Measurements from ENCODE around the gene MON2. TPM values are rescaled to one million over a fixed set of nuclear protein-coding genes. Genes with fewer than 3 reads are reported as not detected.

Gene MON2
- total and polyA plus RNA-seq, 2 of the 8 experiments (the other 6 are each of a cell fraction or from before 2014, with no cell fraction given): 3.8 to 21.8 TPM

- H3K23ac ChIP-seq (ENCODE audit: insufficient read length): no peak overlapping the region
- H3K4ac ChIP-seq (replicated peaks; ENCODE audit: insufficient read length, low read depth, low read length): no peak overlapping the region
- no peak overlapping the region for H3K14ac ChIP-seq (ENCODE audit: insufficient read length)
- H3K9me3 ChIP-seq (ENCODE audit: insufficient read depth in 2 of 2, low read depth in 1 of 2, low read length in 1 of 2): no peaks in the 10 kb centered on the region
- H2AK5ac ChIP-seq (ENCODE audit: low read depth, low read length): no peak overlapping the region
- H3K4me3 ChIP-seq (ENCODE audit: extremely low read depth in 1 of 4, insufficient read depth in 2 of 4, low read depth in 3 of 4, low read length in 4 of 4): no peak overlapping the region
- no peak overlapping the region for H3K56ac ChIP-seq (replicated peaks; ENCODE audit: insufficient read length, low read depth, low read length)
- no peak overlapping the region for H2BK120ac ChIP-seq (replicated peaks; ENCODE audit: low read depth, low read length)
- no peaks in the 10 kb centered on the region for H3K4me1 ChIP-seq (replicated peaks in 1 of 4; ENCODE audit: control insufficient read depth in 3 of 4, insufficient read depth in 4 of 4, low read length in 3 of 4)
- no peaks in the 10 kb centered on the region for H4K20me1 ChIP-seq (replicated peaks in 1 of 2; ENCODE audit: control insufficient read depth in 1 of 2, insufficient read depth in 2 of 2, low read length in 2 of 2)
- CTCF ChIA-PET (ENCODE audit: partially characterized antibody): no interaction called here
- H2AFZ ChIP-seq (ENCODE audit: low read length): no peak overlapping the region
- no peak overlapping the region for H2BK15ac ChIP-seq (ENCODE audit: low read length)
- no peaks in the 10 kb centered on the region for H3K23me2 ChIP-seq (ENCODE audit: low read depth, low read length)
- no peak overlapping the region for H2BK20ac ChIP-seq (ENCODE audit: low read length)
- POLR2A ChIA-PET (ENCODE audit: partially characterized antibody): no interaction called here
- peaks cover 2% of the 10 kb centered on the region; the same call in 1 of the 2 replicates for H3K79me1 ChIP-seq (ENCODE audit: low read depth, low read length)
- no peak overlapping the region for H3K27ac ChIP-seq (ENCODE audit: low read depth, low read length)
- no peak overlapping the region for H3K9ac ChIP-seq (replicated peaks in 1 of 4; ENCODE audit: extremely low read depth in 1 of 4, low read depth in 3 of 4, low read length in 3 of 4)
- FAIRE-seq (no peak), DNase-seq (ENCODE audit: low read depth in 1 of 2, low spot score in 2 of 2) (no peak)
- H4K5ac ChIP-seq (ENCODE audit: insufficient read length, low read depth, low read length): no peak overlapping the region
- no peak overlapping the region for H2BK12ac ChIP-seq (ENCODE audit: low read depth, low read length)
- H4K8ac ChIP-seq (ENCODE audit: extremely low read depth, insufficient read depth, low read length): no peak overlapping the region
- 91% methylated on average over 2 of the region's 2 CpGs; no CpG with 5 or more reads in 1 of the 2 experiments for WGBS, 2 experiments (ENCODE audit: extremely low coverage in 1 of 2, insufficient coverage in 1 of 2, insufficient read length in 1 of 2, insufficient replicate concordance in 2 of 2, low coverage in 1 of 2, low lambda C conversion rate in 2 of 2, missing lambda C conversion rate in 1 of 2)
- no peak overlapping the region for H4K91ac ChIP-seq (replicated peaks; ENCODE audit: insufficient read length, low read length)
- H3K27me3 ChIP-seq (replicated peaks in 1 of 4; ENCODE audit: control insufficient read depth in 3 of 4, extremely low read depth in 1 of 4, insufficient read depth in 3 of 4, low read length in 3 of 4): no peaks in the 10 kb centered on the region
- no peak overlapping the region for H2BK5ac ChIP-seq (ENCODE audit: low read depth, low read length)
- TF ChIP-seq KDM4A (IDR thresholded peaks at IDR 0.05; ENCODE audit: low read depth, low read length, severe bottlenecking) (no peak), POLR2A (IDR thresholded peaks at IDR 0.05; ENCODE audit: control extremely low read depth in 1 of 2, low read depth in 2 of 2, low read length in 2 of 2) (no peak), POU5F1 (IDR thresholded peaks at IDR 0.05; ENCODE audit: low read depth, low read length) (no peak), EZH2 (IDR thresholded peaks at IDR 0.05; ENCODE audit: low read depth, low read length, severe bottlenecking) (no peak), CTBP2 (IDR thresholded peaks at IDR 0.05; ENCODE audit: borderline replicate concordance, insufficient read depth, insufficient read length, low read length) (no peak), ATF2 (IDR thresholded peaks at IDR 0.05; ENCODE audit: low read length) (no peak), HDAC2 (IDR thresholded peaks at IDR 0.05; ENCODE audit: borderline replicate concordance in 1 of 2, low read depth in 2 of 2, low read length in 2 of 2) (no peak), ASH2L (IDR thresholded peaks at IDR 0.05; ENCODE audit: low read length) (no peak)
- H3K4me2 ChIP-seq (ENCODE audit: insufficient read depth in 1 of 2, low read depth in 2 of 2, low read length in 2 of 2): no peak overlapping the region
- H3K18ac ChIP-seq (ENCODE audit: extremely low read depth, low read length): no peak overlapping the region
- H3K36me3 ChIP-seq (ENCODE audit: control insufficient read depth in 2 of 4, insufficient read depth in 4 of 4, low read length in 3 of 4): no peaks in the 10 kb centered on the region
- H3K79me2 ChIP-seq (ENCODE audit: control insufficient read depth in 1 of 2, insufficient read depth in 2 of 2, low read length in 2 of 2): peaks cover 0 to 10% of the 10 kb centered on the region in 2 experiments; a peak in 1 of 4 replicates
These were observed 17.6 kb downstream of the MON2 start for GRCh38 chr12:62484233-62484632.
